HG03135 (cell line): Measurements from ENCODE around the gene SIVA1.

Experiments
- ATAC-seq: cut with Tn5 transposase; IDR thresholded peaks from one replicate; pipeline ENCODE4 v1.9.1; 2021; ENCODE audit warnings: mild to moderate bottlenecking, moderate library complexity; ENCODE audit not compliant: unreplicated experiment

The SIVA1 gene

GRCh38 chr14:104752735-104753527, at the start of gene SIVA1:
Gene SIVA1 (plus strand): TSS chr14:104753147. CDS start chr14:104753202, 55 bp downstream.
- peak; percentile 92 for ATAC-seq

GRCh38 chr14:104703269-104703668, 49.7 kb upstream of the SIVA1 start:
- no peak for ATAC-seq

- ATAC-seq: no peak
These were observed 48.7 kb upstream of the SIVA1 start for GRCh38 chr14:104704252-104704651.

- ATAC-seq: no peak
These were observed 47.5 kb upstream of the SIVA1 start for GRCh38 chr14:104705340-104706047.

- no peak for ATAC-seq
These were observed 46.0 kb upstream of the SIVA1 start for GRCh38 chr14:104706733-104707607.

- ATAC-seq: no peak
These were observed 45.0 kb upstream of the SIVA1 start for GRCh38 chr14:104707608-104708595.

GRCh38 chr14:104708606-104709268, 44.2 kb upstream of the SIVA1 start:
- no peak for ATAC-seq

GRCh38 chr14:104709387-104710039, 43.4 kb upstream of the SIVA1 start:
- no peak for ATAC-seq

GRCh38 chr14:104710071-104710735, 42.7 kb upstream of the SIVA1 start:
- ATAC-seq: no peak

- no peak for ATAC-seq
These were observed 39.8 kb upstream of the SIVA1 start for GRCh38 chr14:104712881-104713734.

GRCh38 chr14:104714066-104714465, 38.9 kb upstream of the SIVA1 start:
- ATAC-seq: no peak

GRCh38 chr14:104714681-104715080, 38.3 kb upstream of the SIVA1 start:
- no peak for ATAC-seq

- no peak for ATAC-seq
These were observed 37.5 kb upstream of the SIVA1 start for GRCh38 chr14:104715416-104715815.

- no peak for ATAC-seq
These were observed 37.1 kb upstream of the SIVA1 start for GRCh38 chr14:104715871-104716270.

GRCh38 chr14:104717137-104717536, 35.8 kb upstream of the SIVA1 start:
- ATAC-seq: no peak

GRCh38 chr14:104717646-104718045, 35.3 kb upstream of the SIVA1 start:
- no peak for ATAC-seq

- no peak for ATAC-seq
These were observed 34.8 kb upstream of the SIVA1 start for GRCh38 chr14:104718147-104718546.

GRCh38 chr14:104718871-104719270, 34.1 kb upstream of the SIVA1 start:
- ATAC-seq: no peak
